CD14-positive monocyte (primary cell): ENCODE measurements around the gene POLR3C. TPM values are rescaled to one million over a fixed set of nuclear protein-coding genes. Genes with fewer than 3 reads are reported as not detected.

Experiments used
- DNase-seq, 3 donors: peaks; one replicate each; pipeline ENCODE4 v3.0.0-alpha.2; 2011 to 2022
- H2AFZ ChIP-seq: 2 replicates; pipeline ENCODE4 v1.6.0; 2012; ENCODE audit warnings: mild to moderate bottlenecking, low read depth, low read length, inconsistent platforms; ENCODE audit not compliant: insufficient read depth, poor library complexity, severe bottlenecking
- H3K27ac ChIP-seq, 2 donors: 1 replicate in 1 of 2; 2 replicates in 1 of 2; pipeline ENCODE4 v1.5.1; 2012 to 2013; ENCODE audit warnings: low read length in 2 of 2, control low read depth in 1 of 2, inconsistent platforms in 1 of 2, low read depth in 1 of 2, mild to moderate bottlenecking in 1 of 2
- H3K27me3 ChIP-seq, 2 donors: one replicate each; pipeline versions ENCODE4 v1.6.0 to v1.6.1; 2011 to 2013; ENCODE audit warnings: low read length in 2 of 2; ENCODE audit not compliant: control insufficient read depth in 2 of 2, insufficient read depth in 2 of 2
- H3K36me3 ChIP-seq, 2 donors: replicated peaks in 1 of 2; 1 replicate in 1 of 2; 2 replicates in 1 of 2; pipeline versions ENCODE4 v1.5.1 to v1.6.1; 2012 to 2013; ENCODE audit warnings: low read length in 2 of 2, control low read depth in 1 of 2, inconsistent platforms in 1 of 2, mild to moderate bottlenecking in 1 of 2; ENCODE audit not compliant: insufficient read depth in 2 of 2, control insufficient read depth in 1 of 2
- H3K4me1 ChIP-seq, 2 donors: 1 replicate in 1 of 2; 2 replicates in 1 of 2; pipeline versions ENCODE4 v1.5.1 to v1.6.1; 2012 to 2013; ENCODE audit warnings: low read length in 2 of 2, control low read depth in 1 of 2, inconsistent platforms in 1 of 2, mild to moderate bottlenecking in 1 of 2, moderate library complexity in 1 of 2; ENCODE audit not compliant: insufficient read depth in 2 of 2, control insufficient read depth in 1 of 2
- H3K4me2 ChIP-seq: replicated peaks from 2 replicates; pipeline ENCODE3; 2012; ENCODE audit warnings: low read length, moderate library complexity, mild to moderate bottlenecking; ENCODE audit not compliant: poor library complexity, severe bottlenecking; ENCODE audit errors: extremely low read depth
- H3K4me3 ChIP-seq, 3 experiments: fragments of 200-600 bp in 1 of 3; sonication (generic) in 1 of 3; replicated peaks in 1 of 3; 1 replicate in 2 of 3; 2 replicates in 1 of 3; pipeline ENCODE4 v1.5.1; 2011 to 2013; ENCODE audit warnings: low read length in 3 of 3, mild to moderate bottlenecking in 3 of 3, control low read depth in 2 of 3, low read depth in 2 of 3, inconsistent platforms in 1 of 3, moderate library complexity in 1 of 3
- H3K79me2 ChIP-seq: 2 replicates; pipeline ENCODE4 v1.6.0; 2012; ENCODE audit warnings: mild to moderate bottlenecking, control low read depth, inconsistent platforms, low read length, moderate library complexity; ENCODE audit not compliant: insufficient read depth
- H3K9ac ChIP-seq: 2 replicates; pipeline ENCODE4 v1.6.0; 2017; ENCODE audit warnings: low read length, mild to moderate bottlenecking; ENCODE audit not compliant: insufficient read depth, poor library complexity, severe bottlenecking
- H3K9me3 ChIP-seq, 2 donors: replicated peaks in 1 of 2; 1 replicate in 1 of 2; 2 replicates in 1 of 2; pipeline versions ENCODE4 v1.5.1 to v1.6.1; 2012 to 2013; ENCODE audit warnings: low read length in 2 of 2, control low read depth in 1 of 2; ENCODE audit not compliant: control insufficient read depth in 1 of 2, insufficient read depth in 1 of 2
- H4K20me1 ChIP-seq: 2 replicates; pipeline ENCODE4 v1.6.0; 2012; ENCODE audit warnings: mild to moderate bottlenecking, low read length, control low read depth, moderate library complexity; ENCODE audit not compliant: insufficient read depth
- H3K27ac Mint-ChIP-seq, 7 donors: one replicate each; pipeline ENCODE4 v1.8.0; 2020; ENCODE audit warnings: mild to moderate bottlenecking in 7 of 7, mixed read lengths in 7 of 7, moderate library complexity in 6 of 7, inconsistent platforms in 2 of 7
- H3K27me3 Mint-ChIP-seq, 3 donors: one replicate each; pipeline ENCODE4 v1.8.0; 2021 to 2022; ENCODE audit warnings: low read depth in 3 of 3, mild to moderate bottlenecking in 3 of 3, mixed read lengths in 3 of 3, moderate library complexity in 3 of 3, inconsistent platforms in 1 of 3
- H3K36me3 Mint-ChIP-seq, 2 donors: one replicate each; pipeline ENCODE4 v1.8.0; 2020; ENCODE audit warnings: mixed read lengths in 2 of 2, inconsistent platforms in 1 of 2, mild to moderate bottlenecking in 1 of 2
- H3K4me1 Mint-ChIP-seq: one replicate; pipeline ENCODE4 v1.8.0; 2020; ENCODE audit warnings: mild to moderate bottlenecking, mixed read lengths
- H3K4me3 Mint-ChIP-seq, 2 donors: one replicate each; pipeline ENCODE4 v1.8.0; 2020; ENCODE audit warnings: mild to moderate bottlenecking in 2 of 2, mixed read lengths in 2 of 2, moderate library complexity in 1 of 2
- H3K9me3 Mint-ChIP-seq, 7 donors: one replicate each; pipeline ENCODE4 v1.8.0; 2020 to 2022; ENCODE audit warnings: mixed read lengths in 7 of 7, mild to moderate bottlenecking in 6 of 7, moderate library complexity in 6 of 7, inconsistent platforms in 2 of 7
- CTCF ChIP-seq: fragments of 200-600 bp; IDR thresholded peaks from one replicate; pipeline ENCODE4 v1.8.0; 2022; ENCODE audit warnings: antibody characterized with exemption, mild to moderate bottlenecking
- WGBS: methylation state at CpG from one replicate; pipeline ENCODE4 v1.1.5; 2013; ENCODE audit warnings: missing lambda C conversion rate; ENCODE audit not compliant: insufficient coverage; 5-methylcytosine and 5-hydroxymethylcytosine counted together
- intact Hi-C, 2 donors: fragments of 100-400 bp; cut with micrococcal nuclease; formaldehyde crosslinking; loops; one replicate each; pipeline versions ENCODE4 v1.15.0 to v1.15.1; 2023
- polyA plus RNA-seq, 3 donors: library from polyadenylated mRNA; depleted of rRNA in 1 of 3; unstranded in 2 of 3; stranded (reverse) in 1 of 3; fragments of 300-500 nt in 2 of 3; fragments of >200 nt in 1 of 3; fragmentation: Illumina TruSeq in 2 of 3; gene quantifications; 1 replicate in 2 of 3; 2 replicates in 1 of 3; pipeline ENCODE4 v1.2.3, GENCODE V29; 2012 to 2021

POLR3C gene
- polyA plus RNA-seq, 3 donors, result 23.5 to 41.3 (median 30.5) TPM

GRCh38 chr1:145871994-145872924, 48.3 kb downstream of the POLR3C start:
- H3K9me3 Mint-ChIP-seq, result peaks cover 0 to 2% (median 0%) of the 10 kb centered on the region in 7 donors
- Histone ChIP-seq H3K4me3 (peak overlapping the region; percentile 42 to 84 (median 62)), H3K9me3 (no peaks in the 10 kb centered on the region), H3K9ac (peak overlapping the region; percentile 65), H3K4me2 (peak overlapping the region; percentile 95), H3K4me1 (peaks cover 17 to 23% of the 10 kb centered on the region in 2 donors), H3K27me3 (no peaks in the 10 kb centered on the region), H3K79me2 (no peaks in the 10 kb centered on the region), H3K27ac (peak overlapping the region in 1 of 2 donors; percentile 42), H3K36me3 (peaks cover 0 to 10% of the 10 kb centered on the region in 2 donors), H4K20me1 (no peaks in the 10 kb centered on the region), H2AFZ (peak overlapping the region; percentile 94)
- H3K4me3 Mint-ChIP-seq, result peak overlapping the region; percentile 83 to 95
- peaks cover 4 to 5% of the 10 kb centered on the region in 2 donors for H3K36me3 Mint-ChIP-seq
- no peak for TF ChIP-seq CTCF
- peak; percentile 42 to 62 (median 51) for DNase-seq
- intact Hi-C loops, result no loop called here
- 7% methylated on average over 46 of the region's 47 CpGs for WGBS
- H3K27me3 Mint-ChIP-seq, result peaks cover 4 to 7% (median 6%) of the 10 kb centered on the region in 3 donors
- H3K4me1 Mint-ChIP-seq, result peaks cover 22% of the 10 kb centered on the region
- H3K27ac Mint-ChIP-seq, result peak overlapping the region; percentile 21 to 89 (median 72)

- Histone ChIP-seq H3K9ac (no peak overlapping the region), H3K4me2 (no peak overlapping the region), H3K27me3 (no peaks in the 10 kb centered on the region), H3K9me3 (no peaks in the 10 kb centered on the region), H3K4me3 (no peak overlapping the region), H2AFZ (no peak overlapping the region), H3K4me1 (peaks cover 17 to 23% of the 10 kb centered on the region in 2 donors), H4K20me1 (no peaks in the 10 kb centered on the region), H3K36me3 (no peaks in the 10 kb centered on the region), H3K27ac (no peak overlapping the region), H3K79me2 (no peaks in the 10 kb centered on the region)
- intact Hi-C loops, result no loop called here
- H3K27ac Mint-ChIP-seq, result peak overlapping the region in 1 of 7 donors; percentile 3
- WGBS, result 63% methylated on average over 11 of the region's 12 CpGs
- no peak overlapping the region for H3K4me3 Mint-ChIP-seq
- TF ChIP-seq CTCF, result no peak
- peaks cover 0 to 2% of the 10 kb centered on the region in 2 donors for H3K36me3 Mint-ChIP-seq
- peaks cover 23% of the 10 kb centered on the region for H3K4me1 Mint-ChIP-seq
- H3K27me3 Mint-ChIP-seq, result peaks cover 4 to 9% (median 6%) of the 10 kb centered on the region in 3 donors
- DNase-seq, result no peak
- H3K9me3 Mint-ChIP-seq, result peaks cover 0 to 3% (median 0%) of the 10 kb centered on the region in 7 donors
These were observed 50.6 kb downstream of the POLR3C start for GRCh38 chr1:145874646-145875045.
